ENCODE data around the gene NCS1.

- TF ChIP-seq CTCF (conservative IDR thresholded peaks at IDR 0.05; ENCODE audit: low read length) (no peak), EZH2phosphoT487 (IDR thresholded peaks at IDR 0.05; ENCODE audit: borderline replicate concordance) (no peak)
Measured at GRCh38 chr9:130265431-130266235, 93.4 kb downstream of the NCS1 start, which contains the start of gene HMCN2.

All from Loucy (cell line).